T-cell (primary cell): Measurements from ENCODE around the gene INS. TPM values are rescaled to one million over a fixed set of nuclear protein-coding genes. Genes with fewer than 3 reads are reported as not detected.

Source experiments
- ATAC-seq, 4 experiments: fragments of 200-7000 bp in 3 of 4; fragments of 150-1000 bp in 1 of 4; cut with Tn5 transposase; replicated peaks in 1 of 4; 1 replicate in 3 of 4; 2 replicates in 1 of 4; pipeline ENCODE4 v1.10.0; 2021; ENCODE audit warnings: moderate library complexity in 3 of 4, mild to moderate bottlenecking in 2 of 4, moderate number of reproducible peaks in 1 of 4
- CTCF ChIA-PET, 2 donors: fragments of 300-600 bp; sonication (Branson Sonifier 250); formaldehyde crosslinking; loops; one replicate each; lab custom pipeline; 2022; ENCODE audit warnings: antibody characterized with exemption in 2 of 2; lab: Charles Lee
- POLR2A ChIA-PET, 2 donors: fragments of 300-600 bp; sonication (Branson Sonifier 250); formaldehyde crosslinking; loops; one replicate each; lab custom pipeline; 2022; ENCODE audit warnings: antibody characterized with exemption in 2 of 2; lab: Charles Lee
- DNase-seq, 35 experiments: peaks; one replicate each; pipeline versions ENCODE4 v3.0.0 to v3.0.0-alpha.2; 2013 to 2023
- H3K27ac ChIP-seq: one replicate; pipeline ENCODE4 v1.5.1; 2013; ENCODE audit warnings: low read length
- H3K27me3 ChIP-seq, 2 experiments: replicated peaks in 1 of 2; 1 replicate in 1 of 2; 2 replicates in 1 of 2; pipeline versions ENCODE4 v1.6.1 to v1.7.0; 2013; ENCODE audit warnings: low read length in 1 of 2, mixed read lengths in 1 of 2; ENCODE audit not compliant: control insufficient read depth in 2 of 2, insufficient read depth in 2 of 2; ENCODE audit errors: extremely low read depth in 1 of 2
- H3K36me3 ChIP-seq, 2 donors: 1 replicate in 1 of 2; 2 replicates in 1 of 2; pipeline versions ENCODE4 v1.6.1 to v1.7.0; 2013; ENCODE audit warnings: low read length in 1 of 2; ENCODE audit not compliant: control insufficient read depth in 2 of 2, insufficient read depth in 1 of 2; ENCODE audit errors: extremely low read depth in 1 of 2
- H3K4me1 ChIP-seq, 2 experiments: 1 replicate in 1 of 2; 2 replicates in 1 of 2; pipeline versions ENCODE4 v1.6.1 to v1.7.0; 2013; ENCODE audit warnings: low read length in 2 of 2, mixed read lengths in 1 of 2; ENCODE audit not compliant: insufficient read depth in 2 of 2, control insufficient read depth in 1 of 2; ENCODE audit errors: extremely low read depth in 1 of 2
- H3K4me3 ChIP-seq, 2 donors: 1 replicate in 1 of 2; 2 replicates in 1 of 2; pipeline versions ENCODE4 v1.5.1 to v1.7.0; 2013; ENCODE audit warnings: mild to moderate bottlenecking in 2 of 2, low read length in 1 of 2, moderate library complexity in 1 of 2; ENCODE audit not compliant: control insufficient read depth in 1 of 2; ENCODE audit errors: extremely low read depth in 1 of 2
- H3K9me3 ChIP-seq: 2 replicates; pipeline ENCODE4 v1.7.0; 2013
- H3K27ac Mint-ChIP-seq, 2 donors: one replicate each; pipeline ENCODE4 v1.8.0; 2020 to 2021; ENCODE audit warnings: mild to moderate bottlenecking in 2 of 2, mixed read lengths in 2 of 2
- H3K27me3 Mint-ChIP-seq, 2 donors: one replicate each; pipeline ENCODE4 v1.8.0; 2021 to 2022; ENCODE audit warnings: mixed read lengths in 2 of 2
- H3K36me3 Mint-ChIP-seq: one replicate; pipeline ENCODE4 v1.8.0; 2021; ENCODE audit warnings: mixed read lengths
- H3K4me1 Mint-ChIP-seq, 3 donors: one replicate each; pipeline ENCODE4 v1.8.0; 2020 to 2022; ENCODE audit warnings: mixed read lengths in 3 of 3, mild to moderate bottlenecking in 1 of 3
- H3K4me3 Mint-ChIP-seq, 3 donors: one replicate each; pipeline ENCODE4 v1.8.0; 2020 to 2022; ENCODE audit warnings: mild to moderate bottlenecking in 3 of 3, mixed read lengths in 3 of 3, moderate library complexity in 3 of 3
- H3K9me3 Mint-ChIP-seq, 3 donors: one replicate each; pipeline ENCODE4 v1.8.0; 2020 to 2022; ENCODE audit warnings: mixed read lengths in 3 of 3
- WGBS: methylation state at CpG from one replicate; pipeline ENCODE4 v1.1.5; 2013; ENCODE audit warnings: missing lambda C conversion rate; ENCODE audit not compliant: insufficient coverage; 5-methylcytosine and 5-hydroxymethylcytosine counted together
- total RNA-seq, 35 experiments: library from RNA in 6 of 35; stranded (reverse) in 6 of 35; fragments of 120-200 nt in 1 of 35; gene quantifications; one replicate each; pipeline versions ENCODE4 v1.2.1 to v1.2.4 and lab custom pipeline; 2013 to 2026

Gene INS
- total RNA-seq, 5 donors from 2014 or later (not counting 1 experiment from before 2014, with no cell fraction given), result 0.53 to 0.82 TPM; not detected in 3

- CTCF ChIA-PET, result no interaction called here
- DNase-seq (no peak), ATAC-seq (no peak)
- H3K4me3 ChIP-seq, result no peak overlapping the region
- no peak overlapping the region for H3K27ac ChIP-seq
- 57% methylated on average over 9 of the region's 11 CpGs for WGBS
- H3K27ac Mint-ChIP-seq, result no peak overlapping the region
- H3K36me3 ChIP-seq, result no peaks in the 10 kb centered on the region
- H3K4me3 Mint-ChIP-seq, result no peak overlapping the region
- H3K27me3 Mint-ChIP-seq, result peaks cover 0 to 2% of the 10 kb centered on the region in 2 donors
- H3K9me3 ChIP-seq, result no peaks in the 10 kb centered on the region
- H3K4me1 ChIP-seq, result no peaks in the 10 kb centered on the region
- no peaks in the 10 kb centered on the region for H3K4me1 Mint-ChIP-seq
- peaks cover 0 to 8% of the 10 kb centered on the region in 2 experiments for H3K27me3 ChIP-seq
- no peaks in the 10 kb centered on the region for H3K36me3 Mint-ChIP-seq
- no peaks in the 10 kb centered on the region for H3K9me3 Mint-ChIP-seq
- POLR2A ChIA-PET, result no interaction called here
Measured at GRCh38 chr11:2173761-2174160, 12.8 kb upstream of the INS start.

- Histone ChIP-seq H3K9me3 (no peaks in the 10 kb centered on the region), H3K4me3 (no peak overlapping the region), H3K27me3 (peaks cover 0 to 10% of the 10 kb centered on the region in 2 experiments), H3K27ac (no peak overlapping the region), H3K36me3 (no peaks in the 10 kb centered on the region), H3K4me1 (no peaks in the 10 kb centered on the region)
- Mint-ChIP-seq H3K4me3 (no peak overlapping the region), H3K27me3 (peaks cover 0 to 2% of the 10 kb centered on the region in 2 donors), H3K27ac (no peak overlapping the region), H3K9me3 (no peaks in the 10 kb centered on the region), H3K4me1 (no peaks in the 10 kb centered on the region), H3K36me3 (no peaks in the 10 kb centered on the region)
- POLR2A ChIA-PET, result no interaction called here
- DNase-seq (no peak), ATAC-seq (no peak)
- WGBS, result 69% methylated on average over 15 of the region's 16 CpGs
- CTCF ChIA-PET, result no interaction called here
Measured at GRCh38 chr11:2173150-2173693, 12.2 kb upstream of the INS start.

GRCh38 chr11:2172676-2173075, 11.7 kb upstream of the INS start:
- Mint-ChIP-seq H3K4me3 (no peak overlapping the region), H3K9me3 (no peaks in the 10 kb centered on the region), H3K27ac (no peak overlapping the region), H3K36me3 (no peaks in the 10 kb centered on the region), H3K27me3 (peaks cover 0 to 2% of the 10 kb centered on the region in 2 donors), H3K4me1 (no peaks in the 10 kb centered on the region)
- Histone ChIP-seq H3K36me3 (no peaks in the 10 kb centered on the region), H3K27me3 (peaks cover 0 to 12% of the 10 kb centered on the region in 2 experiments), H3K9me3 (no peaks in the 10 kb centered on the region), H3K4me3 (no peak overlapping the region), H3K4me1 (no peaks in the 10 kb centered on the region), H3K27ac (no peak overlapping the region)
- ChIA-PET POLR2A (no interaction called here), CTCF (no interaction called here)
- ATAC-seq, result no peak
- DNase-seq, result no peak
- WGBS, result 83% methylated on average over 11 of the region's 12 CpGs

- H3K4me3 Mint-ChIP-seq, result no peak within 1 kb of the TSS
- POLR2A ChIA-PET, result no interaction called here
- no peaks in the 10 kb centered on the region for H3K36me3 ChIP-seq
- no peaks in the 10 kb centered on the region for H3K4me1 Mint-ChIP-seq
- no peaks in the 10 kb centered on the region for H3K9me3 Mint-ChIP-seq
- no peak within 1 kb of the TSS for H3K27ac Mint-ChIP-seq
- peaks cover 0 to 2% of the 10 kb centered on the region in 2 donors for H3K27me3 Mint-ChIP-seq
- CTCF ChIA-PET, result no interaction called here
- H3K4me1 ChIP-seq, result no peaks in the 10 kb centered on the region
- WGBS, result 89% methylated on average over 10 of the region's 17 CpGs
- peaks cover 0 to 20% of the 10 kb centered on the region in 2 experiments for H3K27me3 ChIP-seq
- no peak for DNase-seq
- H3K9me3 ChIP-seq, result no peaks in the 10 kb centered on the region
- H3K27ac ChIP-seq, result no peak within 1 kb of the TSS
- no peaks in the 10 kb centered on the region for H3K36me3 Mint-ChIP-seq
- ATAC-seq, result no peak
- H3K4me3 ChIP-seq, result no peak within 1 kb of the TSS
Measured at GRCh38 chr11:2171591-2172003, 10.6 kb upstream of the INS start, which contains the start of gene TH. Gene TH, minus strand, starts transcription at chr11:2171815. Its CDS starts 29 bp downstream, at chr11:2171786.

GRCh38 chr11:2169626-2170570, 8.9 kb upstream of the INS start:
- H3K36me3 ChIP-seq, result no peaks in the 10 kb centered on the region
- H3K4me1 Mint-ChIP-seq, result no peaks in the 10 kb centered on the region
- no peaks in the 10 kb centered on the region for H3K9me3 ChIP-seq
- H3K4me3 Mint-ChIP-seq, result no peak overlapping the region
- H3K27ac ChIP-seq, result no peak overlapping the region
- peaks cover 0 to 2% of the 10 kb centered on the region in 2 donors for H3K27me3 Mint-ChIP-seq
- H3K27me3 ChIP-seq, result peaks cover 0 to 34% of the 10 kb centered on the region in 2 experiments
- H3K27ac Mint-ChIP-seq, result no peak overlapping the region
- H3K4me3 ChIP-seq, result no peak overlapping the region
- H3K9me3 Mint-ChIP-seq, result no peaks in the 10 kb centered on the region
- DNase-seq (no peak), ATAC-seq (no peak)
- no peaks in the 10 kb centered on the region for H3K36me3 Mint-ChIP-seq
- WGBS, result 70% methylated on average over 34 of the region's 45 CpGs
- peaks cover 0 to 3% of the 10 kb centered on the region in 2 experiments for H3K4me1 ChIP-seq
- ChIA-PET CTCF (no interaction called here), POLR2A (no interaction called here)

GRCh38 chr11:2169005-2169378, 8.0 kb upstream of the INS start:
- Histone ChIP-seq H3K27ac (no peak overlapping the region), H3K36me3 (no peaks in the 10 kb centered on the region), H3K27me3 (peaks cover 0 to 43% of the 10 kb centered on the region in 2 experiments), H3K4me3 (no peak overlapping the region), H3K9me3 (no peaks in the 10 kb centered on the region), H3K4me1 (peaks cover 0 to 3% of the 10 kb centered on the region in 2 experiments)
- no peak for DNase-seq
- Mint-ChIP-seq H3K27me3 (peaks cover 0 to 2% of the 10 kb centered on the region in 2 donors), H3K4me3 (no peak overlapping the region), H3K9me3 (no peaks in the 10 kb centered on the region), H3K36me3 (no peaks in the 10 kb centered on the region), H3K27ac (no peak overlapping the region), H3K4me1 (no peaks in the 10 kb centered on the region)
- no peak for ATAC-seq
- ChIA-PET POLR2A (no interaction called here), CTCF (no interaction called here)
- 76% methylated on average over 7 of the region's 10 CpGs for WGBS
